DOHH2 (cell line): ENCODE results near the gene ZMIZ1.

ENCODE experiments used
- H3F3A ChIP-seq: fragments of 200-600 bp; sonication (generic), shearing (Covaris generic); 2 replicates; pipeline ENCODE4 v1.6.0; 2016; ENCODE audit warnings: antibody characterized with exemption, mild to moderate bottlenecking; ENCODE audit not compliant: control insufficient read depth, insufficient read depth
- H3K27ac ChIP-seq: fragments of 200-600 bp; sonication (generic); 2 replicates; pipeline ENCODE4 v1.5.1; 2014; ENCODE audit warnings: low read depth, mild to moderate bottlenecking, low read length, moderate library complexity
- H3K27me3 ChIP-seq: fragments of 200-600 bp; sonication (generic); 2 replicates; pipeline ENCODE4 v1.6.1; 2014; ENCODE audit warnings: mild to moderate bottlenecking, low read length, mixed read lengths; ENCODE audit not compliant: control insufficient read depth
- H3K36me3 ChIP-seq: fragments of 200-600 bp; sonication (generic); 2 replicates; pipeline ENCODE4 v1.6.1; 2014; ENCODE audit warnings: mild to moderate bottlenecking, low read length, moderate library complexity, mixed read lengths; ENCODE audit not compliant: control insufficient read depth
- H3K4me1 ChIP-seq: fragments of 200-600 bp; sonication (generic); 2 replicates; pipeline ENCODE4 v1.6.1; 2014; ENCODE audit warnings: mild to moderate bottlenecking, low read length, mixed read lengths; ENCODE audit not compliant: control insufficient read depth
- H3K4me2 ChIP-seq: fragments of 200-600 bp; sonication (generic); 2 replicates; pipeline ENCODE4 v1.6.0; 2014; ENCODE audit warnings: mild to moderate bottlenecking, low read length, moderate library complexity
- H3K4me3 ChIP-seq: fragments of 200-600 bp; sonication (generic); 2 replicates; pipeline ENCODE4 v1.5.1; 2014; ENCODE audit warnings: mild to moderate bottlenecking, low read length, mixed read lengths
- H3K79me2 ChIP-seq: fragments of 200-600 bp; sonication (generic); 2 replicates; pipeline ENCODE4 v1.6.1; 2014; ENCODE audit warnings: mild to moderate bottlenecking, low read length, mixed read lengths; ENCODE audit not compliant: control insufficient read depth
- H3K9me2 ChIP-seq: fragments of 200-600 bp; sonication (generic); replicated peaks from 2 replicates; pipeline ENCODE4 v1.6.1; 2014; ENCODE audit warnings: mild to moderate bottlenecking, low read length, mixed read lengths; ENCODE audit not compliant: control insufficient read depth
- H3K9me3 ChIP-seq: fragments of 200-600 bp; sonication (generic); 2 replicates; pipeline ENCODE4 v1.6.1; 2014; ENCODE audit warnings: antibody characterized with exemption, low read length, mixed read lengths; ENCODE audit not compliant: control insufficient read depth, insufficient read depth
- H4K20me1 ChIP-seq: fragments of 200-600 bp; sonication (generic); 2 replicates; pipeline ENCODE4 v1.6.0; 2014; ENCODE audit warnings: low read depth, mild to moderate bottlenecking, antibody characterized with exemption, low read length, moderate library complexity; ENCODE audit not compliant: control insufficient read depth, insufficient read depth
- EZH2phosphoT487 ChIP-seq: fragments of 200-600 bp; sonication (generic); IDR thresholded peaks from 2 replicates; pipeline ENCODE4 v1.6.1; 2017; ENCODE audit warnings: borderline replicate concordance, mild to moderate bottlenecking, antibody characterized with exemption, low read length, moderate library complexity, mixed read lengths
- TF ChIP-seq, protein P1 (sequence below): fragments of 200-600 bp; sonication (generic); IDR thresholded peaks from one replicate; pipeline ENCODE4 v1.5.1; 2014; ENCODE audit warnings: antibody characterized with exemption, mild to moderate bottlenecking, low read depth, low read length; ENCODE audit not compliant: poor library complexity, severe bottlenecking

The ZMIZ1 gene

DNA sequence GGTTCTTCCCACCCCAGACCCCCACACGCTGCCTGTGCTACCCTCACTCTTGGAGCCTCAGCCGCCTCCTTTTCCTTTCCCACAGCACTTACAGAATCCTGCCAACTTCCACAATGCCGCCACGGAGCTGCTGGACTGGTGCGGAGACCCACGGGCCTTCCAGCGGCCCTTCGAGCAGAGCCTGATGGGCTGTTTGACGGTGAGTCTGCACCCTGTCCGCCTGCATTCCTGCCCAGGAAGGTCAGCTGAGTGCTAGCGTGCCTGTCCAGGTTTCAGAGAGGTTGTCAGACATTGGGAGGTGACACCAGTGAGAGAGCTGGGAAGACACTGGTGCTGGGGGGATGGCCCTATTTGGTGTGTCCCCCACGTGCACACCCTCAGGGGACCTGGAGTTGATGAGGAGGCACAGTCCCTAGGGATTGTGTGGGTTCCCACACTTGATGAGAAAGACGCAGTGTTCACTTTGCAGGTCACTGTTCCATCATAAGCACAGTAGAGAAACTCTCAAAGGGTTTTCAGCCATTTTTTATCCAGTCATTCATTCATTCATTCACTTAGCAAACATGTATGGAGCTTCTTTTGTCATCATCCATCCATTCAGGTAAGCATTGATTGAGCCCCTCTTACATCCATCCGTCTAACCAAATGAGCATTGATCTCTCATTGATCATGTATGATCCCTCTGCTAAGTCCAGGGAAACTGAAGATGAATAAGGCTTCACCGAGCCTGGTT lies 139.7 kb downstream of the ZMIZ1 start:
- H3K9me2 ChIP-seq, result no peaks in the 10 kb centered on the region
- H3K36me3 ChIP-seq, result no peaks in the 10 kb centered on the region
- no peaks in the 10 kb centered on the region for H3F3A ChIP-seq
- no peaks in the 10 kb centered on the region for H4K20me1 ChIP-seq
- no peak overlapping the region for H3K27ac ChIP-seq
- H3K9me3 ChIP-seq, result no peaks in the 10 kb centered on the region
- no peaks in the 10 kb centered on the region for H3K79me2 ChIP-seq
- no peaks in the 10 kb centered on the region for H3K27me3 ChIP-seq
- H3K4me3 ChIP-seq, result no peak overlapping the region
- TF ChIP-seq, protein P1, sequence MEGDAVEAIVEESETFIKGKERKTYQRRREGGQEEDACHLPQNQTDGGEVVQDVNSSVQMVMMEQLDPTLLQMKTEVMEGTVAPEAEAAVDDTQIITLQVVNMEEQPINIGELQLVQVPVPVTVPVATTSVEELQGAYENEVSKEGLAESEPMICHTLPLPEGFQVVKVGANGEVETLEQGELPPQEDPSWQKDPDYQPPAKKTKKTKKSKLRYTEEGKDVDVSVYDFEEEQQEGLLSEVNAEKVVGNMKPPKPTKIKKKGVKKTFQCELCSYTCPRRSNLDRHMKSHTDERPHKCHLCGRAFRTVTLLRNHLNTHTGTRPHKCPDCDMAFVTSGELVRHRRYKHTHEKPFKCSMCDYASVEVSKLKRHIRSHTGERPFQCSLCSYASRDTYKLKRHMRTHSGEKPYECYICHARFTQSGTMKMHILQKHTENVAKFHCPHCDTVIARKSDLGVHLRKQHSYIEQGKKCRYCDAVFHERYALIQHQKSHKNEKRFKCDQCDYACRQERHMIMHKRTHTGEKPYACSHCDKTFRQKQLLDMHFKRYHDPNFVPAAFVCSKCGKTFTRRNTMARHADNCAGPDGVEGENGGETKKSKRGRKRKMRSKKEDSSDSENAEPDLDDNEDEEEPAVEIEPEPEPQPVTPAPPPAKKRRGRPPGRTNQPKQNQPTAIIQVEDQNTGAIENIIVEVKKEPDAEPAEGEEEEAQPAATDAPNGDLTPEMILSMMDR, result no peak
- no peak for TF ChIP-seq EZH2phosphoT487
- no peak overlapping the region for H3K4me2 ChIP-seq
- H3K4me1 ChIP-seq, result peaks cover 7% of the 10 kb centered on the region; the same call in 1 of the 2 replicates

DNA sequence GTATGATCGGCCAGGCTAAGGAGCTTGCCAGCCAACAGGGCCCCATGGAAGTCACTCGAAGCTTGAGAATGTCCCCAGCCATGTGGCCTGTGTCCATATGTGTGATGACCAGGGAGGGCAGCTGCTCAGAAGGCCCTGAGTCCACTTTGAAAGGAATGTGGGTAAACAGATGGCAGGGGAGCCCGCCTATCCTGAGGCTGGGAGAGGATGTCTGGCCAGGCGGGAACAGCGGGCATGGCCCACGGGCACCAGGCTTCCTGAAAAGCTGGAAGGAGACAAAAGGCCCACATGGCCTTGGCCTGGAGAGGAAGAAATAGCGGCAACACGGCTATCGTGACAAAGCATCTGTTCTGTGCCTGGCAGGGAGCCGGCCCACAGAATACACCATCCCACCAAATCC lies 140.6 kb downstream of the ZMIZ1 start:
- no peaks in the 10 kb centered on the region for H3K27me3 ChIP-seq
- no peaks in the 10 kb centered on the region for H3K9me2 ChIP-seq
- no peaks in the 10 kb centered on the region for H3K36me3 ChIP-seq
- TF ChIP-seq, protein P1, result no peak
- no peak for TF ChIP-seq EZH2phosphoT487
- no peaks in the 10 kb centered on the region for H3K79me2 ChIP-seq
- H3K27ac ChIP-seq, result no peak overlapping the region
- H3K4me3 ChIP-seq, result no peak overlapping the region
- H3K9me3 ChIP-seq, result no peaks in the 10 kb centered on the region
- no peaks in the 10 kb centered on the region for H3F3A ChIP-seq
- no peaks in the 10 kb centered on the region for H4K20me1 ChIP-seq
- no peak overlapping the region for H3K4me2 ChIP-seq
- peaks cover 7% of the 10 kb centered on the region; the same call in 1 of the 2 replicates for H3K4me1 ChIP-seq

DNA sequence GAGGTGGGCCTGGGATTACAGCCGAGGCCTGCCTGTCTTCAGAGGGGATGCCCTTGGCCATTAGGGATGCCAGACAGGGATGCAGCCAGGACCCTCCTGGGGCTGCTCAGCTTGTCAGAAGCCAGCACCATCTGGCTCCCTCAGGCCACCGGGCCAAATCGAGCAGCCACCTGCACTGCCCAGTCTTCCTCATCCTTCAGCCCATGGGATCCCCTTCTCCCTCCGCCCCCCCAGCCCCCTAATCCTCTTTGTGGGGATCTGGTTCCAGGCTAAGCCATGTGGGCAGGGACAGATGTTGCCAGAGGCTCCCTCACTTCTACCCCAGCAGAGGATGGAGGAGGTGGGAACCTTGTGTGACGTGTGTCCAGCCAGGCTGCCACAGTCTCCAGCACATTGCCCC lies 141.1 kb downstream of the ZMIZ1 start:
- Histone ChIP-seq H3K27ac (no peak overlapping the region), H3K4me1 (peaks cover 7% of the 10 kb centered on the region; the same call in 1 of the 2 replicates), H3K36me3 (no peaks in the 10 kb centered on the region)

More for the DNA sequence above, 141.1 kb downstream of the ZMIZ1 start:
- H3K9me3 ChIP-seq, result no peaks in the 10 kb centered on the region
- no peak overlapping the region for H3K4me3 ChIP-seq
- H3K79me2 ChIP-seq, result no peaks in the 10 kb centered on the region
- H3K4me2 ChIP-seq, result no peak overlapping the region
- no peak for TF ChIP-seq EZH2phosphoT487
- TF ChIP-seq, protein P1, result no peak
- H3K27me3 ChIP-seq, result no peaks in the 10 kb centered on the region
- no peaks in the 10 kb centered on the region for H3F3A ChIP-seq
- H3K9me2 ChIP-seq, result no peaks in the 10 kb centered on the region
- H4K20me1 ChIP-seq, result no peaks in the 10 kb centered on the region
